Caco-2 (cell line): ENCODE measurements around the gene MAPT. TPM values are rescaled to one million over a fixed set of nuclear protein-coding genes. Genes with fewer than 3 reads are reported as not detected.

Source experiments
- BruUV-seq: library from RNA; stranded (reverse); fragments of 400-500 nt; replicated peaks from 2 replicates; lab custom pipeline; 2021; lab: Mats Ljungman, UMichigan
- CTCF ChIA-PET: fragments of 300-600 bp; sonication (Branson Sonifier 250); formaldehyde crosslinking; loops from one replicate; lab custom pipeline; 2022; ENCODE audit warnings: antibody characterized with exemption; lab: Charles Lee
- POLR2A ChIA-PET: fragments of 300-600 bp; sonication (Branson Sonifier 250); formaldehyde crosslinking; loops from one replicate; lab custom pipeline; 2022; ENCODE audit warnings: antibody characterized with exemption; lab: Charles Lee
- DNase-seq, 2 experiments: peaks; one replicate each; pipeline versions ENCODE4 v3.0.0 to v3.0.0-alpha.2; 2020 to 2022
- H3K27me3 ChIP-seq: replicated peaks from 2 replicates; pipeline ENCODE4 v1.6.0; 2011; ENCODE audit warnings: low read length; ENCODE audit not compliant: control insufficient read depth, insufficient read depth
- H3K36me3 ChIP-seq: 2 replicates; pipeline ENCODE4 v1.5.1; 2011; ENCODE audit warnings: low read length; ENCODE audit not compliant: control insufficient read depth, insufficient read depth
- H3K4me1 ChIP-seq: fragments of 250-450 bp; sonication (Bioruptor Pico); 2 replicates; pipeline ENCODE4 v1.5.1; 2020; ENCODE audit warnings: mild to moderate bottlenecking
- H3K4me3 ChIP-seq: 2 replicates; pipeline ENCODE4 v1.5.1; 2011; ENCODE audit warnings: low read depth, mild to moderate bottlenecking, control low read depth, low read length
- H3K9me3 ChIP-seq: fragments of 250-450 bp; sonication (Bioruptor Pico); 2 replicates; pipeline ENCODE4 v1.5.1; 2020; ENCODE audit warnings: mild to moderate bottlenecking, moderate library complexity
- H3K27ac Mint-ChIP-seq: one replicate; pipeline ENCODE4 v1.8.0; 2022; ENCODE audit warnings: mixed read lengths; ENCODE audit not compliant: unreplicated experiment
- H3K27me3 Mint-ChIP-seq: one replicate; pipeline ENCODE4 v1.8.0; 2022; ENCODE audit warnings: mixed read lengths; ENCODE audit not compliant: insufficient read depth, unreplicated experiment
- H3K36me3 Mint-ChIP-seq: one replicate; pipeline ENCODE4 v1.8.0; 2022; ENCODE audit warnings: mild to moderate bottlenecking, mixed read lengths; ENCODE audit not compliant: insufficient read depth, unreplicated experiment
- H3K4me1 Mint-ChIP-seq: one replicate; pipeline ENCODE4 v1.8.0; 2022; ENCODE audit warnings: low read depth, mixed read lengths; ENCODE audit not compliant: unreplicated experiment
- H3K4me3 Mint-ChIP-seq: one replicate; pipeline ENCODE4 v1.8.0; 2022; ENCODE audit warnings: mild to moderate bottlenecking, moderate library complexity, mixed read lengths; ENCODE audit not compliant: unreplicated experiment
- H3K9me3 Mint-ChIP-seq: one replicate; pipeline ENCODE4 v1.8.0; 2022; ENCODE audit warnings: mixed read lengths; ENCODE audit not compliant: unreplicated experiment
- intact Hi-C: fragments of 100-400 bp; cut with micrococcal nuclease; formaldehyde crosslinking; loops from one replicate; pipeline ENCODE4 v1.10.0; 2022; ENCODE audit not compliant: unreplicated experiment
- total RNA-seq: library from RNA; stranded (reverse); gene quantifications from 2 replicates; pipeline ENCODE4 v1.2.3, GENCODE V29; 2022
- TF ChIP-seq, protein P1 (sequence below), 2 experiments: fragments of 200-600 bp in 1 of 2; IDR thresholded peaks; 1 replicate in 1 of 2; 2 replicates in 1 of 2; pipeline versions ENCODE4 v1.5.1 to v1.8.0; 2011 to 2022; ENCODE audit warnings: antibody characterized with exemption in 1 of 2, control low read depth in 1 of 2, inconsistent platforms in 1 of 2, low read depth in 1 of 2, low read length in 1 of 2, mild to moderate bottlenecking in 1 of 2, moderate library complexity in 1 of 2; ENCODE audit not compliant: insufficient read depth in 1 of 2, severe bottlenecking in 1 of 2, unreplicated experiment in 1 of 2

Gene MAPT
- total RNA-seq, 1 experiment from 2014 or later, result 0.95 TPM

DNA sequence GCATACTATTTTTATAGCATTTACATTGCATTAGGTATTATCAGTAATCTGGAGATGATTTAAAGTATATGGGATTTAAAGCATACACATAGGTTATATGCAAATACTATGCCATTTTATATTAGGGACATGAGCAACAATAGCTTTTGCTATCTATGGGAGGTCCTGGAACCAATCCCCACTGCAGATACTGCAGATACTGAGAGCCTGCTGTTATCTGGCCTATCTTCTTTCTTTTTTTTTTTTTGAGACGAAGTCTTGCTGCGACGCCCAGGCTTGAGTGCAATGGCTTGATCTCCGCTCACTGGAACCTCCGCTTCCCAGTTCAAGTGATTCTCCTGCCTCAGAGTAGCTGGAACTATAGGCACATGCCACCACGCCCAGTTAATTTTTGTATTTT, 142.1 kb downstream of the MAPT start:
- Mint-ChIP-seq H3K36me3 (peaks cover 90% of the 10 kb centered on the region), H3K27me3 (no peaks in the 10 kb centered on the region), H3K4me3 (no peak overlapping the region), H3K4me1 (no peaks in the 10 kb centered on the region), H3K27ac (no peak overlapping the region), H3K9me3 (no peaks in the 10 kb centered on the region)
- Histone ChIP-seq H3K36me3 (peaks cover 14% of the 10 kb centered on the region), H3K4me1 (no peaks in the 10 kb centered on the region), H3K4me3 (no peak overlapping the region), H3K27me3 (no peaks in the 10 kb centered on the region), H3K9me3 (no peaks in the 10 kb centered on the region)
- intact Hi-C loops, result no loop called here
- CTCF ChIA-PET, result interaction anchor here (0.7 kb wide), 1 partner anchor 16 kb away, joined by 4 read pairs; no protein-coding TSS in a partner anchor
- TF ChIP-seq, protein P1, sequence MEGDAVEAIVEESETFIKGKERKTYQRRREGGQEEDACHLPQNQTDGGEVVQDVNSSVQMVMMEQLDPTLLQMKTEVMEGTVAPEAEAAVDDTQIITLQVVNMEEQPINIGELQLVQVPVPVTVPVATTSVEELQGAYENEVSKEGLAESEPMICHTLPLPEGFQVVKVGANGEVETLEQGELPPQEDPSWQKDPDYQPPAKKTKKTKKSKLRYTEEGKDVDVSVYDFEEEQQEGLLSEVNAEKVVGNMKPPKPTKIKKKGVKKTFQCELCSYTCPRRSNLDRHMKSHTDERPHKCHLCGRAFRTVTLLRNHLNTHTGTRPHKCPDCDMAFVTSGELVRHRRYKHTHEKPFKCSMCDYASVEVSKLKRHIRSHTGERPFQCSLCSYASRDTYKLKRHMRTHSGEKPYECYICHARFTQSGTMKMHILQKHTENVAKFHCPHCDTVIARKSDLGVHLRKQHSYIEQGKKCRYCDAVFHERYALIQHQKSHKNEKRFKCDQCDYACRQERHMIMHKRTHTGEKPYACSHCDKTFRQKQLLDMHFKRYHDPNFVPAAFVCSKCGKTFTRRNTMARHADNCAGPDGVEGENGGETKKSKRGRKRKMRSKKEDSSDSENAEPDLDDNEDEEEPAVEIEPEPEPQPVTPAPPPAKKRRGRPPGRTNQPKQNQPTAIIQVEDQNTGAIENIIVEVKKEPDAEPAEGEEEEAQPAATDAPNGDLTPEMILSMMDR (IDR thresholded peaks at IDR 0.05; ENCODE audit: insufficient read depth in 1 of 2, low read depth in 1 of 2, low read length in 1 of 2, severe bottlenecking in 1 of 2, unreplicated experiment in 1 of 2), result no peak
- BruUV-seq, result no TSS peak
- no peak for DNase-seq
- POLR2A ChIA-PET, result no interaction called here

DNA sequence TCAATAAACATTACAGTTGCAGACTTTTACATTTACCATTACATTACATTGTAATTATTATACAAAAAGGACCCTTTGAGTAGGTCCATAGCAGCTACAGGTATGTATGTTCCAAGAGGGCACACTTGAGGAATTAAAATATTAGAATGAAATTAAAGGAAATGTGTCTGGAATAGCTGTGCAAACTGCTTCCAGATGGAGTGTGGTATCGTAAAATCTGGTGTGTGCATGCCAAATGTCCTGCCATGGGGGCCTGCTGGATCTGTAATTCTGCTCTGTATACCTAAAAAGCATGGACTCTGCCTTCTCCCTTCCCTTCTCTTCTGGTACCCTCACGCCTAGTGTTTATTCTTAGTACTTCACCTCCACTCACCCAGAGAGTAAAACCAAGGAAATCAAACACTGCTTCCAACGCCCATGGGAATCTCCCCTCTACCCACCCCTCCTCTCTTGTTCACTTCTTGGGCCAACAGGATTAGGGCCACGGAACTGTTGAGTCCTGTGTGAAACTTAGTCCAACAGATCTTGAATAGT, 143.4 kb downstream of the MAPT start:
- no peaks in the 10 kb centered on the region for H3K4me1 Mint-ChIP-seq
- H3K9me3 ChIP-seq, result no peaks in the 10 kb centered on the region
- intact Hi-C loops, result no loop called here
- BruUV-seq, result no TSS peak
- no peaks in the 10 kb centered on the region for H3K4me1 ChIP-seq
- H3K27me3 Mint-ChIP-seq, result no peaks in the 10 kb centered on the region
- no peaks in the 10 kb centered on the region for H3K9me3 Mint-ChIP-seq
- H3K4me3 Mint-ChIP-seq, result no peak overlapping the region
- H3K27me3 ChIP-seq, result no peaks in the 10 kb centered on the region
- H3K36me3 ChIP-seq, result peaks cover 13% of the 10 kb centered on the region
- TF ChIP-seq, protein P1 (IDR thresholded peaks at IDR 0.05; ENCODE audit: insufficient read depth in 1 of 2, low read depth in 1 of 2, low read length in 1 of 2, severe bottlenecking in 1 of 2, unreplicated experiment in 1 of 2), result no peak
- ChIA-PET POLR2A (no interaction called here), CTCF (interaction anchor here (0.7 kb wide), 1 partner anchor 155 kb away, joined by 4 read pairs; the partner anchor contains the start of gene KANSL1)
- DNase-seq, result no peak
- H3K36me3 Mint-ChIP-seq, result peaks cover 85% of the 10 kb centered on the region
- no peak overlapping the region for H3K27ac Mint-ChIP-seq
- no peak overlapping the region for H3K4me3 ChIP-seq

DNA sequence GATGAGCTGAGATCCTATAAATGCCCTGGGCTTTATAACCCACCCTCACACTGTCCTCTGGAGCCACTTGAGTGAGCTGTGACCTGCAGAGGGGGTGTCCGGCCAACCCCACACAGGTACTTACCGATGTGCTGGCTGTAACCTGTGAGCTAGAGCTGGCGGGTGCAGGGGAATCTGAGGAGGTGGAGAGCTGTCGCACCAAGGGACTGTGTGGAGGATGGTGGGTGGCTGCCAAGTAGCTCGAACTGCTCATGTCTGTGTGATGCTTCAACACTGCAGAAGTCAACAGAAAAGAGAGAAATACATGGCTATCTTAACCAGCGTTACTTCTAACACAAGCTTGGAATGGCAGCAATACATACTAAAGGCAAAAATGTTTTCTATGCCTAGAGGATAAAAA, 144.1 kb downstream of the MAPT start:
- peaks cover 14% of the 10 kb centered on the region for H3K36me3 ChIP-seq
- no peak for DNase-seq
- no peaks in the 10 kb centered on the region for H3K9me3 ChIP-seq
- Mint-ChIP-seq H3K36me3 (peaks cover 85% of the 10 kb centered on the region), H3K9me3 (no peaks in the 10 kb centered on the region), H3K4me3 (no peak overlapping the region), H3K4me1 (no peaks in the 10 kb centered on the region), H3K27ac (no peak overlapping the region), H3K27me3 (no peaks in the 10 kb centered on the region)
- BruUV-seq, result no TSS peak
- intact Hi-C loops, result no loop called here
- no peak overlapping the region for H3K4me3 ChIP-seq
- no peaks in the 10 kb centered on the region for H3K27me3 ChIP-seq
- ChIA-PET POLR2A (no interaction called here), CTCF (interaction anchor here (0.7 kb wide), 1 partner anchor 155 kb away, joined by 4 read pairs; the partner anchor contains the start of gene KANSL1)
- no peaks in the 10 kb centered on the region for H3K4me1 ChIP-seq
- TF ChIP-seq, protein P1 (IDR thresholded peaks at IDR 0.05; ENCODE audit: insufficient read depth in 1 of 2, low read depth in 1 of 2, low read length in 1 of 2, severe bottlenecking in 1 of 2, unreplicated experiment in 1 of 2), result no peak
